Bronchial epithelial cell (primary cell): ENCODE data around the gene AMFR. TPM values are rescaled to one million over a fixed set of nuclear protein-coding genes. Genes with fewer than 3 reads are reported as not detected.

Experiments
- DNase-seq: peaks from one replicate; pipeline ENCODE4 v3.0.0-alpha.2; 2010; ENCODE audit warnings: low read depth
- FAIRE-seq: peaks from 2 replicates; lab custom pipeline; 2011; peaks lifted over from hg19 to GRCh38; lab: Jason Lieb, UNC
- H3K27me3 ChIP-seq: 2 replicates; pipeline ENCODE4 v1.5.1; 2011; ENCODE audit warnings: low read length; ENCODE audit not compliant: control insufficient read depth, insufficient read depth
- H3K36me3 ChIP-seq: 2 replicates; pipeline ENCODE4 v1.5.1; 2011; ENCODE audit warnings: low read length; ENCODE audit not compliant: control insufficient read depth, insufficient read depth
- H3K4me3 ChIP-seq: 2 replicates; pipeline ENCODE4 v1.5.1; 2011; ENCODE audit warnings: mild to moderate bottlenecking, low read depth, low read length, control low read depth
- total RNA-seq: library from RNA; depleted of rRNA; stranded (reverse); fragments of >200 nt; gene quantifications from 2 replicates; pipeline ENCODE4 v1.2.1, GENCODE V29; 2014
- TF ChIP-seq, protein P1 (sequence below): IDR thresholded peaks from 2 replicates; pipeline ENCODE4 v1.5.1; 2011; ENCODE audit warnings: mild to moderate bottlenecking, moderate library complexity, low read length, control low read depth, inconsistent platforms; ENCODE audit not compliant: insufficient read depth, severe bottlenecking

AMFR gene
- total RNA-seq, 1 donor from 2014 or later: 224 TPM

- no peak for DNase-seq
- Histone ChIP-seq H3K27me3 (no peaks in the 10 kb centered on the region), H3K36me3 (peaks cover 13% of the 10 kb centered on the region), H3K4me3 (no peak overlapping the region)
- no peak for FAIRE-seq
- TF ChIP-seq, protein P1, sequence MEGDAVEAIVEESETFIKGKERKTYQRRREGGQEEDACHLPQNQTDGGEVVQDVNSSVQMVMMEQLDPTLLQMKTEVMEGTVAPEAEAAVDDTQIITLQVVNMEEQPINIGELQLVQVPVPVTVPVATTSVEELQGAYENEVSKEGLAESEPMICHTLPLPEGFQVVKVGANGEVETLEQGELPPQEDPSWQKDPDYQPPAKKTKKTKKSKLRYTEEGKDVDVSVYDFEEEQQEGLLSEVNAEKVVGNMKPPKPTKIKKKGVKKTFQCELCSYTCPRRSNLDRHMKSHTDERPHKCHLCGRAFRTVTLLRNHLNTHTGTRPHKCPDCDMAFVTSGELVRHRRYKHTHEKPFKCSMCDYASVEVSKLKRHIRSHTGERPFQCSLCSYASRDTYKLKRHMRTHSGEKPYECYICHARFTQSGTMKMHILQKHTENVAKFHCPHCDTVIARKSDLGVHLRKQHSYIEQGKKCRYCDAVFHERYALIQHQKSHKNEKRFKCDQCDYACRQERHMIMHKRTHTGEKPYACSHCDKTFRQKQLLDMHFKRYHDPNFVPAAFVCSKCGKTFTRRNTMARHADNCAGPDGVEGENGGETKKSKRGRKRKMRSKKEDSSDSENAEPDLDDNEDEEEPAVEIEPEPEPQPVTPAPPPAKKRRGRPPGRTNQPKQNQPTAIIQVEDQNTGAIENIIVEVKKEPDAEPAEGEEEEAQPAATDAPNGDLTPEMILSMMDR: no peak
Measured at GRCh38 chr16:56463153-56463552, 37.8 kb upstream of the AMFR start.

DNA sequence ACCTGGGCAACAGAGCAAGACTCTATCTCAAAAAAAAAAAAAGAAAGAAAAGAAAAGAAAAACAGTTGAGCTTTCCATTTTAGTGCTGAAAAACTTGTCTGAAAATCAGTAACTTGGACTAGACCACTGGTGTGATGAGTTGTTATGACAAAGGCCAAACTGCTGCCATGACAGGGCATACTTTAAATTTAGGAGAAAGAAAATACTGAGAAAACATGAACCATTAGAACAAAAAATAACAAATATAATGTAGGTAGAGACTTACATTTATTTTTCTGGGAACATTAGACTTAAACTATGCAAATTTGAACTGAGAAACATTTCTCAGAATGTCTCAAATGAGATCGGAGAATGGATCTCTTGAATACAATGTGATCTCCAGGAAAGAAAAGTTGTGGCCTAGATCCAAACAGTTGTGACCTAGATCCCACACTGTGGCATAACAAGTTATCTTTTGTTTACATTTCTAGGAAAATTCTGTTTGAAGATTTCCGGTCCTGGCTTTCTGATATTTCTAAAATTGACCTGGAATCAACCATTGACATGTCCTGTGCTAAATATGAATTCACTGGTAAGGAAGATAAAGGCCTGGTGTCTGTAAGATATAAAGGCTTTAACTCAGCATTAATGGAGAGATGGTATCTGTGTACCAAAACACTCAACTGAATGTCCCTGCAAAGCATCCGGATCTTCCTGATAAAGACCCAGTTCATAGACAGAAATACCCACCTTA lies 36.9 kb upstream of the AMFR start:
- Histone ChIP-seq H3K36me3 (peaks cover 14% of the 10 kb centered on the region), H3K4me3 (no peak overlapping the region), H3K27me3 (no peaks in the 10 kb centered on the region)
- DNase-seq (no peak), FAIRE-seq (no peak)
- TF ChIP-seq, protein P1: no peak

GRCh38 chr16:56460101-56460500 lies 34.8 kb upstream of the AMFR start:
- TF ChIP-seq, protein P1: no peak
- H3K36me3 ChIP-seq: peaks cover 17% of the 10 kb centered on the region
- no peak for FAIRE-seq

DNA sequence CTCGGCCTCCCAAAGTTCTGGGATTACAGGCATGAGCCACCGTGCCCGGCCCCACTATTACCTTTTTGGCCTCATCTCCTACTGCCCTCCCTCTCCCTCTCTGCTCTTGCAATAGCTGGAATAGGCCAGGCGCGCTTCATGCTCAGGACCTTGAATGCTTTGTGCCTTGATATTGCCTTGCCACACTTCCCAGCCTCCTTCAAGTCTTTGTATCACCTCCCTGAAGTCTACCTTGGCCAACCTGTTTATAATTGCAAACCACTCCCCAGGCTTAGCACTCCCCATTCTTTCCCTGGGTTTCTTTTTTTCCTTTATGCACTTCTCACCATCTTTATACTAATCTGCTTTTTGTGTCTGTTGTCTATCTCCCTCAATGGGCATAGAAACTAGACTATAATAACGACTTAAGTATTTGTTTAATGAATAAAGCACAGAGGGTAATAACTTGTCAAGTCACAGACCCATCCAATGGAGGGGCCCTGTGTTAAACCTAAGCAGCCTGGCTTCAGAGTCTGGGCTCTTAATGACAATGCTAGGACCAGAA lies 32.7 kb upstream of the AMFR start:
- Histone ChIP-seq H3K27me3 (no peaks in the 10 kb centered on the region), H3K4me3 (no peak overlapping the region), H3K36me3 (peaks cover 27% of the 10 kb centered on the region)
- TF ChIP-seq, protein P1: no peak
- DNase-seq (no peak), FAIRE-seq (no peak)

More at GRCh38 chr16:56460101-56460500, 34.8 kb upstream of the AMFR start:
- no peaks in the 10 kb centered on the region for H3K27me3 ChIP-seq
- H3K4me3 ChIP-seq: no peak overlapping the region
- DNase-seq: no peak

DNA sequence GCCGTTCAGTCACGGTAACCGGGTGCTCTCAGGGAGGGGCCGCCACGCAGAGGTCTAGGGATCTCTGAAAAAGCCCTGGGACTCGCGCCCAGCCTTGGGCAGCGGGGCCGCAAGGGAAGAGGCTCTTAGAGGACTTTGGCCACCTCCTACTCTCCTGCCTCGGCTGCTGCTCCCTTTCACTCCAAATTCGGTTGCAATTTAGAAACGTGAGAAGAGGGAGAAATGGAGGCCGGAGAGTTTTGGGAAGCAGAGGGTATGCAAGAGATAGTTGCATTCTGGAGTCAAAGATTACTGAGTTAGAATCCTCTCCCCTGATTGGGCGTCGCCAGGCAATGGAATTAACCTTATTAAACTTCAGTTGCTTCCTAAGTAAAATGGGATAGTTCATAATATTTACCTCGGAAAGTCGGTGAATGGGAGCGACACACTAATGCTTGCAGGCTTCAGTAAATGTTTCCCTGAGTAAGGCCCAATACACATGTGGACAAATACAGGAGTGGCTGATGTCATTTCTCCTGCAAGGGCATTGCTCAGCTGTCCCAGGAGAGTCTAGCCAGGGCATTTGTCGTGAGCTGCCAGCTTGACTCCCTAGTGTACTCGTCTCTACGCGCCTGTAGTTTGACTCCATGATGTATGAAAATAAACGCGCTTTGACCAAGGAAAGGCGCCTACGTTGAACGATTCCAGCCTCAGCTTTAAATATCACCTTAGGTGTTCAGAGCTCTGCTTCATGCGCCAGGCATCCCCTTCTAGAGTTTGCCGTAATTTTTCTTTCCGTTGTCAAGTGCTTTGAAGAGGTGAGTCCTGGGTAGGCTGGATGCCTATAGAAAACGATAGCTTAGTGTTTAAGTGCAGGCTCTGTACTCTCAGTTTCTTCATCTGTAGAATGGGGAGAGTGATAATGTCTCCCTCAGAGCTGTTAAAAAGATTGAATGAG lies 26.7 kb upstream of the AMFR start:
- DNase-seq (peak; percentile 60), FAIRE-seq (no peak)
- Histone ChIP-seq H3K27me3 (no peaks in the 10 kb centered on the region), H3K4me3 (peak overlapping the region; percentile 93), H3K36me3 (peaks cover 22% of the 10 kb centered on the region)
- TF ChIP-seq, protein P1: no peak
